HFFc6 (cell line): ENCODE results near the gene TDRD9. TPM values are rescaled to one million over a fixed set of nuclear protein-coding genes. Genes with fewer than 3 reads are reported as not detected.

Experiments
- DNase-seq: peaks from one replicate; pipeline ENCODE4 v3.0.0-alpha.2; 2018
- H3K27ac Mint-ChIP-seq: 2 replicates; pipeline ENCODE4 v1.8.0; 2020; ENCODE audit warnings: mild to moderate bottlenecking, mixed read lengths
- H3K27me3 Mint-ChIP-seq: 2 replicates; pipeline ENCODE4 v1.8.0; 2021; ENCODE audit warnings: mild to moderate bottlenecking, moderate library complexity, mixed read lengths; ENCODE audit not compliant: insufficient read depth
- H3K36me3 Mint-ChIP-seq: 2 replicates; pipeline ENCODE4 v1.8.0; 2021; ENCODE audit warnings: low read depth, mixed read lengths
- H3K4me1 Mint-ChIP-seq: 2 replicates; pipeline ENCODE4 v1.8.0; 2020; ENCODE audit warnings: low read depth, mixed read lengths
- H3K4me3 Mint-ChIP-seq: 2 replicates; pipeline ENCODE4 v1.8.0; 2020; ENCODE audit warnings: mild to moderate bottlenecking, moderate library complexity, mixed read lengths
- H3K9me3 Mint-ChIP-seq: 2 replicates; pipeline ENCODE4 v1.8.0; 2020; ENCODE audit warnings: mild to moderate bottlenecking, mixed read lengths
- CTCF ChIP-seq: fragments of 200-600 bp; sonication (generic); IDR thresholded peaks from 2 replicates; pipeline ENCODE4 v1.5.0; 2021; ENCODE audit warnings: antibody characterized with exemption, mild to moderate bottlenecking
- total RNA-seq, 6 experiments: library from RNA; stranded (reverse); fragmentation: NEBNext Ultra II Directional; extraction: Animal tissue kit (Norgen Biotek cat#: 25700); gene quantifications; 2 replicates in 1 of 6; 3 replicates in 5 of 6; pipeline ENCODE4 v1.2.3, GENCODE V29; 2021

Gene TDRD9
- total RNA-seq, 6 experiments from 2014 or later, result not detected

- H3K9me3 Mint-ChIP-seq, result no peaks in the 10 kb centered on the region
- no peak overlapping the region for H3K4me3 Mint-ChIP-seq
- no peaks in the 10 kb centered on the region for H3K36me3 Mint-ChIP-seq
- TF ChIP-seq CTCF, result no peak
- DNase-seq, result no peak
- H3K27me3 Mint-ChIP-seq, result peaks cover 48% of the 10 kb centered on the region
- H3K4me1 Mint-ChIP-seq, result no peaks in the 10 kb centered on the region
- no peak overlapping the region for H3K27ac Mint-ChIP-seq
Observed at GRCh38 chr14:103932791-103933490, 4.7 kb downstream of the TDRD9 start.

GRCh38 chr14:103935102-103935501 lies 6.8 kb downstream of the TDRD9 start:
- no peak for TF ChIP-seq CTCF
- no peak for DNase-seq
- no peak overlapping the region for H3K27ac Mint-ChIP-seq
- H3K4me1 Mint-ChIP-seq, result no peaks in the 10 kb centered on the region
- H3K4me3 Mint-ChIP-seq, result no peak overlapping the region
- H3K27me3 Mint-ChIP-seq, result peaks cover 42% of the 10 kb centered on the region
- no peaks in the 10 kb centered on the region for H3K9me3 Mint-ChIP-seq
- no peaks in the 10 kb centered on the region for H3K36me3 Mint-ChIP-seq

GRCh38 chr14:103941462-103941861 lies 13.2 kb downstream of the TDRD9 start:
- DNase-seq, result no peak
- Mint-ChIP-seq H3K4me1 (no peaks in the 10 kb centered on the region), H3K4me3 (no peak overlapping the region), H3K36me3 (no peaks in the 10 kb centered on the region), H3K9me3 (peaks cover 1% of the 10 kb centered on the region; the same call in 1 of the 2 replicates), H3K27ac (no peak overlapping the region), H3K27me3 (peaks cover 13% of the 10 kb centered on the region)
- no peak for TF ChIP-seq CTCF

GRCh38 chr14:103941973-103942736 lies 13.9 kb downstream of the TDRD9 start, which contains the start of gene RD3L:
TSS of gene RD3L (minus strand) at chr14:103942529. CDS start at chr14:103941695, 834 bp downstream.
- H3K27me3 Mint-ChIP-seq, result peaks cover 11% of the 10 kb centered on the region
- H3K36me3 Mint-ChIP-seq, result no peaks in the 10 kb centered on the region
- TF ChIP-seq CTCF, result no peak
- peaks cover 7% of the 10 kb centered on the region for H3K9me3 Mint-ChIP-seq
- H3K4me3 Mint-ChIP-seq, result no peak within 1 kb of the TSS
- H3K27ac Mint-ChIP-seq, result no peak within 1 kb of the TSS
- no peak for DNase-seq
- no peaks in the 10 kb centered on the region for H3K4me1 Mint-ChIP-seq

GRCh38 chr14:103943673-103944072 lies 15.4 kb downstream of the TDRD9 start:
- peaks cover 7% of the 10 kb centered on the region for H3K9me3 Mint-ChIP-seq
- no peak for TF ChIP-seq CTCF
- H3K27ac Mint-ChIP-seq, result no peak overlapping the region
- peaks cover 6% of the 10 kb centered on the region; the same call in 1 of the 2 replicates for H3K27me3 Mint-ChIP-seq
- no peak for DNase-seq
- H3K4me3 Mint-ChIP-seq, result no peak overlapping the region
- H3K4me1 Mint-ChIP-seq, result no peaks in the 10 kb centered on the region
- no peaks in the 10 kb centered on the region for H3K36me3 Mint-ChIP-seq
